Activated CD8-positive, alpha-beta T cell treated with anti-CD3 and anti-CD28 coated beads for 36 hours (primary cell): ENCODE measurements around the gene KCTD5. TPM values are rescaled to one million over a fixed set of nuclear protein-coding genes. Genes with fewer than 3 reads are reported as not detected.

ENCODE experiments used
- ATAC-seq: fragments of 200-7000 bp; cut with Tn5 transposase; one replicate; pipeline ENCODE4 v1.10.0; 2021; ENCODE audit warnings: mild to moderate bottlenecking, moderate library complexity
- CTCF ChIA-PET: fragments of 350-600 bp; sonication (Branson Sonifier 250); formaldehyde crosslinking; loops from one replicate; lab custom pipeline; 2021; ENCODE audit warnings: antibody characterized with exemption; lab: Charles Lee
- POLR2A ChIA-PET: fragments of 350-600 bp; sonication (Branson Sonifier 250); formaldehyde crosslinking; loops from one replicate; lab custom pipeline; 2021; ENCODE audit warnings: antibody characterized with exemption; lab: Charles Lee
- DNase-seq: peaks from one replicate; pipeline ENCODE4 v3.0.0-alpha.2; 2020
- H3K27ac Mint-ChIP-seq: one replicate; pipeline ENCODE4 v1.8.0; 2021; ENCODE audit warnings: mild to moderate bottlenecking, mixed read lengths
- H3K27me3 Mint-ChIP-seq: one replicate; pipeline ENCODE4 v1.8.0; 2021; ENCODE audit warnings: mixed read lengths
- H3K36me3 Mint-ChIP-seq: one replicate; pipeline ENCODE4 v1.8.0; 2021; ENCODE audit warnings: low read depth, mixed read lengths
- H3K4me1 Mint-ChIP-seq: one replicate; pipeline ENCODE4 v1.8.0; 2021; ENCODE audit warnings: low read depth, mixed read lengths
- H3K4me3 Mint-ChIP-seq: one replicate; pipeline ENCODE4 v1.8.0; 2021; ENCODE audit warnings: mild to moderate bottlenecking, moderate library complexity, mixed read lengths
- H3K9me3 Mint-ChIP-seq: one replicate; pipeline ENCODE4 v1.8.0; 2021; ENCODE audit warnings: mixed read lengths
- CTCF ChIP-seq: fragments of 200-600 bp; IDR thresholded peaks from one replicate; pipeline ENCODE4 v1.8.0; 2022; ENCODE audit warnings: antibody characterized with exemption, mild to moderate bottlenecking
- intact Hi-C: fragments of 100-400 bp; cut with micrococcal nuclease; formaldehyde crosslinking; loops from one replicate; pipeline ENCODE4 v1.10.0; 2022
- total RNA-seq, 2 experiments: library from RNA; stranded (reverse); gene quantifications; one replicate each; pipeline ENCODE4 v1.2.3, GENCODE V29; 2021

KCTD5 gene
- total RNA-seq, 2 experiments from 2014 or later, result 26.0 to 27.3 TPM

GRCh38 chr16:2704166-2704982, 22.1 kb downstream of the KCTD5 start:
- DNase-seq (no peak), ATAC-seq (no peak)
- intact Hi-C loops, result no loop called here
- Mint-ChIP-seq H3K4me3 (no peak overlapping the region), H3K27ac (no peak overlapping the region), H3K27me3 (no peaks in the 10 kb centered on the region), H3K9me3 (no peaks in the 10 kb centered on the region), H3K36me3 (peaks cover 9% of the 10 kb centered on the region), H3K4me1 (no peaks in the 10 kb centered on the region)
- no peak for TF ChIP-seq CTCF
- ChIA-PET POLR2A (no interaction called here), CTCF (no interaction called here)

- DNase-seq, result no peak
- intact Hi-C loops, result no loop called here
- Mint-ChIP-seq H3K36me3 (peaks cover 8% of the 10 kb centered on the region), H3K27me3 (no peaks in the 10 kb centered on the region), H3K4me3 (no peak overlapping the region), H3K4me1 (no peaks in the 10 kb centered on the region), H3K9me3 (no peaks in the 10 kb centered on the region), H3K27ac (no peak overlapping the region)
- ChIA-PET POLR2A (no interaction called here), CTCF (no interaction called here)
- no peak for TF ChIP-seq CTCF
- ATAC-seq, result no peak
Observed at GRCh38 chr16:2704983-2705275, 22.6 kb downstream of the KCTD5 start.

DNA sequence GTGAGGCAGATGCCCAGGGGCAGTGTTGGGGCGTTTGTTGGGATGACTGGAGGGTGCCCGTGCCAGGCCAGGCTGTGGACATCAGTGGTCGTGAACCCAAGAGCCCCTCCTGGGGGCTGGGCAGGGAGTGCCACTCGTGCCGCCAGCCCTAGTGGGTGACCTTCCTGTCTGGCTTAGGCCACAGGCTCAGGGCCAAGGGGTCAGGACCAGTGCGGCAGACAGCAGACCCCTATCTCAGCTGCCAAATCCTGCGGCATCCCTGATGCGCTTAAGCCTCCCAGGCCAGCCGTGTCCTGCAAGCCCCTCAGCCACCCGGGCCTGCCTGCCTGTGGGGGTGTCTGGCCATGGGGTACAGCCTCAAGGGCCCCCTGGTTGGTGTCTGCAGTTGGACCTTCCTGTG, 23.0 kb downstream of the KCTD5 start:
- no peaks in the 10 kb centered on the region for H3K27me3 Mint-ChIP-seq
- H3K9me3 Mint-ChIP-seq, result no peaks in the 10 kb centered on the region
- ChIA-PET CTCF (no interaction called here), POLR2A (no interaction called here)
- no peak for TF ChIP-seq CTCF
- peaks cover 8% of the 10 kb centered on the region for H3K36me3 Mint-ChIP-seq
- intact Hi-C loops, result no loop called here
- no peak for DNase-seq
- no peak for ATAC-seq
- H3K27ac Mint-ChIP-seq, result no peak overlapping the region
- no peaks in the 10 kb centered on the region for H3K4me1 Mint-ChIP-seq
- H3K4me3 Mint-ChIP-seq, result no peak overlapping the region

- H3K36me3 Mint-ChIP-seq, result peaks cover 6% of the 10 kb centered on the region
- CTCF ChIA-PET, result no interaction called here
- no peak for TF ChIP-seq CTCF
Observed at GRCh38 chr16:2706085-2706484, 23.8 kb downstream of the KCTD5 start.

GRCh38 chr16:2706611-2707311, 24.4 kb downstream of the KCTD5 start:
- Mint-ChIP-seq H3K27me3 (no peaks in the 10 kb centered on the region), H3K4me3 (no peak overlapping the region), H3K4me1 (no peaks in the 10 kb centered on the region), H3K27ac (no peak overlapping the region), H3K9me3 (no peaks in the 10 kb centered on the region), H3K36me3 (peaks cover 6% of the 10 kb centered on the region)
- TF ChIP-seq CTCF, result no peak
- intact Hi-C loops, result no loop called here
- CTCF ChIA-PET, result no interaction called here
- POLR2A ChIA-PET, result no interaction called here
- DNase-seq (no peak), ATAC-seq (no peak)

More at GRCh38 chr16:2706085-2706484, 23.8 kb downstream of the KCTD5 start:
- H3K4me1 Mint-ChIP-seq, result no peaks in the 10 kb centered on the region
- no peaks in the 10 kb centered on the region for H3K9me3 Mint-ChIP-seq
- no peak overlapping the region for H3K4me3 Mint-ChIP-seq
- POLR2A ChIA-PET, result no interaction called here
- intact Hi-C loops, result no loop called here
- no peaks in the 10 kb centered on the region for H3K27me3 Mint-ChIP-seq
- no peak overlapping the region for H3K27ac Mint-ChIP-seq
- DNase-seq, result no peak
- no peak for ATAC-seq
